A673 (cell line): ENCODE measurements around the gene HSD17B14. TPM values are rescaled to one million over a fixed set of nuclear protein-coding genes. Genes with fewer than 3 reads are reported as not detected.

Experiments
- Bru-seq: library from RNA; stranded (reverse); fragments of 400-500 nt; gene quantifications from one replicate; lab custom pipeline; 2021; lab: Mats Ljungman, UMichigan
- BruChase-seq, 2 experiments: library from RNA; stranded (reverse); fragments of 400-500 nt; gene quantifications; one replicate each; lab custom pipeline; 2021; lab: Mats Ljungman, UMichigan
- BruUV-seq: library from RNA; stranded (reverse); fragments of 400-500 nt; replicated peaks from 2 replicates; lab custom pipeline; 2021; lab: Mats Ljungman, UMichigan
- CTCF ChIA-PET: fragments of 300-600 bp; sonication (Branson Sonifier 250); formaldehyde crosslinking; loops from one replicate; lab custom pipeline; 2022; ENCODE audit warnings: antibody characterized with exemption; lab: Charles Lee
- POLR2A ChIA-PET: fragments of 300-600 bp; sonication (Branson Sonifier 250); formaldehyde crosslinking; loops from one replicate; lab custom pipeline; 2022; ENCODE audit warnings: antibody characterized with exemption; ENCODE audit not compliant: low non-redundant PET; lab: Charles Lee
- DNase-seq: peaks from one replicate; pipeline ENCODE4 v3.0.0-alpha.2; 2015; ENCODE audit warnings: low spot score
- H3K27ac ChIP-seq: fragments of 200-600 bp; sonication (generic); 2 replicates; pipeline ENCODE4 v1.5.1; 2016; ENCODE audit warnings: mixed run types, low read depth, mild to moderate bottlenecking, mixed read lengths, antibody characterized with exemption, low read length; ENCODE audit not compliant: poor library complexity, severe bottlenecking
- H3K27me3 ChIP-seq: fragments of 200-600 bp; sonication (generic); replicated peaks from 2 replicates; pipeline ENCODE4 v1.6.1; 2017; ENCODE audit warnings: mixed run types, low read depth, mild to moderate bottlenecking, mixed read lengths, antibody characterized with exemption, low read length; ENCODE audit not compliant: insufficient read depth, poor library complexity
- H3K36me3 ChIP-seq: fragments of 200-600 bp; sonication (generic); 2 replicates; pipeline ENCODE4 v1.6.1; 2016; ENCODE audit warnings: mixed run types, mild to moderate bottlenecking, mixed read lengths, antibody characterized with exemption, low read length; ENCODE audit not compliant: insufficient read depth, poor library complexity, severe bottlenecking
- H3K4me1 ChIP-seq: fragments of 200-600 bp; sonication (generic); 2 replicates; pipeline ENCODE4 v1.6.1; 2017; ENCODE audit warnings: mixed run types, mild to moderate bottlenecking, mixed read lengths, antibody characterized with exemption, low read length; ENCODE audit not compliant: insufficient read depth, poor library complexity, severe bottlenecking
- H3K4me3 ChIP-seq: fragments of 200-600 bp; sonication (generic); 2 replicates; pipeline ENCODE4 v1.5.1; 2016; ENCODE audit warnings: low read depth, mixed run types, mild to moderate bottlenecking, mixed read lengths, low read length; ENCODE audit not compliant: poor library complexity, severe bottlenecking
- H3K9me3 ChIP-seq: fragments of 200-600 bp; sonication (generic); 2 replicates; pipeline ENCODE4 v1.6.1; 2016; ENCODE audit warnings: mixed run types, low read depth, mild to moderate bottlenecking, mixed read lengths, antibody characterized with exemption, low read length; ENCODE audit not compliant: poor library complexity, severe bottlenecking
- EZH2 ChIP-seq: fragments of 200-600 bp; sonication (generic); IDR thresholded peaks from 2 replicates; pipeline ENCODE4 v1.6.1; 2017; ENCODE audit warnings: borderline replicate concordance, low read depth, mild to moderate bottlenecking, mixed read lengths, antibody characterized with exemption, low read length; ENCODE audit not compliant: poor library complexity, severe bottlenecking
- intact Hi-C: fragments of 100-400 bp; cut with micrococcal nuclease; formaldehyde crosslinking; loops from one replicate; pipeline ENCODE4 v1.10.0; 2022; ENCODE audit not compliant: unreplicated experiment
- long read RNA-seq: library from polyadenylated mRNA; stranded (forward); transcript quantifications from one replicate; pipeline ENCODE4 v2.0.0, GENCODE V29; 2022
- total RNA-seq: library from RNA; stranded (reverse); gene quantifications from 2 replicates; pipeline ENCODE4 v1.2.3, GENCODE V29; 2021
- TF ChIP-seq, protein P1 (sequence below): fragments of 300-800, 200-600 bp; sonication (generic); conservative IDR thresholded peaks from 2 replicates; pipeline ENCODE4 v1.5.1; 2017; ENCODE audit warnings: low read depth, mild to moderate bottlenecking, antibody characterized with exemption, low read length, moderate library complexity, mixed read lengths

The HSD17B14 gene
- total RNA-seq (2.0 and 3.0 TPM in 2 replicates), Bru-seq, nascent RNA (percentile 26 among the genes with signal in this experiment), BruChase-seq, experiment 1, labeled RNA remaining after a 2-hour chase (percentile 36 among the genes with signal in this experiment), BruChase-seq, experiment 2, labeled RNA remaining after a 6-hour chase (percentile 39 among the genes with signal in this experiment)
- long read RNA-seq, partial matches to known transcripts, result 0 of 6 reads
- long read RNA-seq, other reads (novel, unspliced or antisense), result 3 of 6 reads

DNA sequence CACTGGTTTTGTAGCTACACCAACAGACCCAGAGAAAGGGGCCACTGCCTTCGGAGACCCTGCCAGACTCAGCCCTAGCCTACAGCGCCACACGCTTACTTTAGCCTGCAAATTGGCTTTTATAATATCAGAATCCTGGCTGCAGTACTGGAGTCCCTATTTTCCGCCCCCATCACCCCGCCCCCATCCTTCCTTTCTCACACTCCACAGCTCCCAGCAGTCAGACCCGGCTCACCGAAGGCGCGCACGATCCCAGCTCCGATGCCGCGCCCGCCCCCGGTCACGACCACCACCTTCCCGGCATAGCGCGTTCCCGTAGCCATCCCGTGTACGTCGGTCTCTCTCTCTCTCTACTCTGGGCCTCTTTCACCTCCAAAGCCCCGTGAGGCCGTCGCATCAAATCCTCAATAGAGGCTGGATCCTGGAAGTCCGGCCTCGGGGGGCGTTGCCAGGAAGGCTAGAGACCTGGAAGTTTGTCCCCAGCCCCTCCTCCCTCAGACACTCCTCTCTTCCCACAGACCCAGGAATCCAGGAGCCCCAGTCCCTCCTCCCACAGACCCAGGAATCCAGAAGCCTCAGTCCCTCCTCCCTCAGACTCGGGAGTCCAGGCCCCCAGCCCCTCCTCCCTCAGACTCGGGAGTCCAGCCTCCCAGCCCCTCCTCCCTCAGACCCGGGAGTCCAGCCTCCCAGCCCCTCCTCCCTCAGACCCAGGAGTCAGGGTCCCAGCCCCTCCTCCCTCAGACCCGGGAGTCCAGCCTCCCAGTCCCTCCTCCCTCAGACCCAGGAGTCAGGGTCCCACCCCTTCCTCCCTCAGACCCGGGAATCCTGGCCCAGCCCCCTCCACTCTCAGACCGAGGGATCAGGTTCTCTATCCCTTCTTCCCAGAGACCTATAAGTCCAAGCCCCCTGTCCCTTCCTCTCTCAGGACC is at the start of gene HSD17B14:
HSD17B14 (minus strand) TSS at position 403 of the 929 bp plus-strand sequence; CDS start at position 323, 80 bp downstream.
- peak within 1 kb of the TSS; percentile 1 for H3K27ac ChIP-seq

DNA sequence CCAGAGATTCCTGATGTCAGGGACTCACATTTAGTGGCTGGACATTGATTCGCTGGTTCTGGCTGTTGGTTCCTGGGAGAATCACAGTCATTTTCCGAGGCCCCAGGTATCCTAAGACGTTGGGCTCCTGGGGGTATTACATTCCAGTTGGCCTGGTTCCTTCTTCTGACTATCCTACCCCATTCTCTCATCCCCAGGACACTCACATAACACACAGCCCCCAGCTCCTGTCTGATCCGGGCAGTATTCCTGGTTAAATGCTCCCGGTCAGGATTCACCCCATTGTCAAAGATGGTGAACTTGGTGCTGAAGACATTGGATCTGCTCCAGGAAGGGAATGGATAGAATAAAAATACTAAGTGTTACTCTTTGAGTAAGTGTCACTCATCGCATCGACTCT is 47.4 kb upstream of the HSD17B14 start:
- POLR2A ChIA-PET, result no interaction called here
- H3K4me3 ChIP-seq, result no peak overlapping the region
- no peaks in the 10 kb centered on the region for H3K9me3 ChIP-seq
- no peak overlapping the region for H3K27ac ChIP-seq
- CTCF ChIA-PET, result no interaction called here
- no peaks in the 10 kb centered on the region for H3K4me1 ChIP-seq
- no peak for DNase-seq
- TF ChIP-seq, protein P1, sequence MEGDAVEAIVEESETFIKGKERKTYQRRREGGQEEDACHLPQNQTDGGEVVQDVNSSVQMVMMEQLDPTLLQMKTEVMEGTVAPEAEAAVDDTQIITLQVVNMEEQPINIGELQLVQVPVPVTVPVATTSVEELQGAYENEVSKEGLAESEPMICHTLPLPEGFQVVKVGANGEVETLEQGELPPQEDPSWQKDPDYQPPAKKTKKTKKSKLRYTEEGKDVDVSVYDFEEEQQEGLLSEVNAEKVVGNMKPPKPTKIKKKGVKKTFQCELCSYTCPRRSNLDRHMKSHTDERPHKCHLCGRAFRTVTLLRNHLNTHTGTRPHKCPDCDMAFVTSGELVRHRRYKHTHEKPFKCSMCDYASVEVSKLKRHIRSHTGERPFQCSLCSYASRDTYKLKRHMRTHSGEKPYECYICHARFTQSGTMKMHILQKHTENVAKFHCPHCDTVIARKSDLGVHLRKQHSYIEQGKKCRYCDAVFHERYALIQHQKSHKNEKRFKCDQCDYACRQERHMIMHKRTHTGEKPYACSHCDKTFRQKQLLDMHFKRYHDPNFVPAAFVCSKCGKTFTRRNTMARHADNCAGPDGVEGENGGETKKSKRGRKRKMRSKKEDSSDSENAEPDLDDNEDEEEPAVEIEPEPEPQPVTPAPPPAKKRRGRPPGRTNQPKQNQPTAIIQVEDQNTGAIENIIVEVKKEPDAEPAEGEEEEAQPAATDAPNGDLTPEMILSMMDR, result no peak
- TF ChIP-seq EZH2, result no peak
- BruUV-seq, result no TSS peak
- H3K27me3 ChIP-seq, result no peaks in the 10 kb centered on the region
- intact Hi-C loops, result no loop called here
- H3K36me3 ChIP-seq, result no peaks in the 10 kb centered on the region

More for the DNA sequence above, at the start of gene HSD17B14:
- no TSS peak for BruUV-seq
- no peaks in the 10 kb centered on the region for H3K27me3 ChIP-seq
- DNase-seq, result peak; percentile 59
- H3K36me3 ChIP-seq, result no peaks in the 10 kb centered on the region
- ChIA-PET POLR2A (interaction anchor here (0.6 to 0.8 kb wide), 2 partner anchors 219 to 408 kb away, joined by 3 to 14 read pairs; no protein-coding TSS in a partner anchor), CTCF (interaction anchor here (0.6 to 2.0 kb wide), 8 partner anchors 9 to 226 kb away, joined by 4 to 16 read pairs (median 6); no protein-coding TSS in a partner anchor)
- TF ChIP-seq, protein P1, result 0 out of 2 replicates have a peak, but pooled peaks have one; percentile 41
- no peak for TF ChIP-seq EZH2
- intact Hi-C loops, result loop anchor here (2.0 to 5.0 kb wide), 2 partner anchors 48 to 189 kb away; partner anchors contain the start of gene CA11
- H3K9me3 ChIP-seq, result no peaks in the 10 kb centered on the region
- peaks cover 13% of the 10 kb centered on the region for H3K4me1 ChIP-seq
- peak within 1 kb of the TSS; percentile 41 for H3K4me3 ChIP-seq
